HEK293 (cell line): ENCODE data around the gene PAK3.

Source experiments
- CTCF ChIP-seq: fragments of 450-650 bp; formaldehyde crosslinking; IDR thresholded peaks from 2 replicates; pipeline ENCODE4 v1.5.1; 2016; ENCODE audit warnings: missing biosample characterization, missing genetic modification characterization
- ELK4 ChIP-seq: IDR thresholded peaks from 2 replicates; pipeline ENCODE4 v1.6.1; 2011; ENCODE audit warnings: mild to moderate bottlenecking, low read depth, low read length, borderline replicate concordance
- PBX3 ChIP-seq: sonication (generic); formaldehyde crosslinking; IDR thresholded peaks from 2 replicates; pipeline ENCODE4 v1.8.1; 2022; ENCODE audit warnings: mild to moderate bottlenecking, moderate library complexity, missing genetic modification reagents
- SCRT1 ChIP-seq: fragments of 450-650 bp; formaldehyde crosslinking; IDR thresholded peaks from 2 replicates; pipeline ENCODE4 v1.5.1; 2016; ENCODE audit warnings: missing biosample characterization, missing genetic modification characterization, borderline replicate concordance
- ZBTB17 ChIP-seq: fragments of 450-650 bp; formaldehyde crosslinking; IDR thresholded peaks from 2 replicates; pipeline ENCODE4 v1.5.1; 2016; ENCODE audit warnings: missing biosample characterization, missing genetic modification characterization
- ZBTB26 ChIP-seq: fragments of 450-650 bp; formaldehyde crosslinking; optimal IDR thresholded peaks from 2 replicates; pipeline ENCODE3; 2016; ENCODE audit warnings: missing biosample characterization, mild to moderate bottlenecking, missing genetic modification characterization
- ZNF157 ChIP-seq: fragments of 450-650 bp; formaldehyde crosslinking; IDR thresholded peaks from 2 replicates; pipeline ENCODE4 v1.5.1; 2016; ENCODE audit warnings: missing biosample characterization, missing genetic modification characterization
- ZNF274 ChIP-seq, 2 experiments: fragments of 200-500 bp in 1 of 2; fragments of 450-650 bp in 1 of 2; sonication (Bioruptor generic) in 1 of 2; formaldehyde crosslinking in 1 of 2; IDR thresholded peaks; 2 replicates each; pipeline versions ENCODE4 v1.5.1 to v1.6.1; 2014 to 2016; ENCODE audit warnings: borderline replicate concordance in 1 of 2, inconsistent platforms in 1 of 2, low read length in 1 of 2, missing biosample characterization in 1 of 2, missing genetic modification characterization in 1 of 2
- ZNF707 ChIP-seq: fragments of 450-650 bp; formaldehyde crosslinking; IDR thresholded peaks from 2 replicates; pipeline ENCODE4 v1.5.1; 2016; ENCODE audit warnings: missing biosample characterization, missing genetic modification characterization
- ZNF768 ChIP-seq: fragments of 450-650 bp; formaldehyde crosslinking; IDR thresholded peaks from 2 replicates; pipeline ENCODE4 v1.5.1; 2018; ENCODE audit warnings: missing biosample characterization, mild to moderate bottlenecking, missing genetic modification characterization
- ZNF792 ChIP-seq: fragments of 450-650 bp; formaldehyde crosslinking; IDR thresholded peaks from 2 replicates; pipeline ENCODE4 v1.5.1; 2016; ENCODE audit warnings: missing biosample characterization, missing genetic modification characterization
- ZSCAN5A ChIP-seq: fragments of 450-650 bp; formaldehyde crosslinking; IDR thresholded peaks from 2 replicates; pipeline ENCODE4 v1.5.1; 2016; ENCODE audit warnings: missing biosample characterization, missing genetic modification characterization

GRCh38 chrX:111182997-111183396, 87.0 kb downstream of the PAK3 start:
- TF ChIP-seq ZBTB26 (tag by site-specific recombination): no peak
- TF ChIP-seq ZNF274 (IDR thresholded peaks at IDR 0.05; ENCODE audit: low read length): no peak
- TF ChIP-seq ZNF274 (tag by site-specific recombination; IDR thresholded peaks at IDR 0.05; ENCODE audit: borderline replicate concordance): no peak
- TF ChIP-seq CTCF: no peak
- TF ChIP-seq ZSCAN5A: no peak
- TF ChIP-seq PBX3: no peak
- no peak for TF ChIP-seq ZNF157
- no peak for TF ChIP-seq ZNF707 (tag by site-specific recombination)
- no peak for TF ChIP-seq ZNF792 (tag by site-specific recombination)
- TF ChIP-seq ZNF768 (tag by site-specific recombination): no peak
- TF ChIP-seq ZBTB17 (tag by site-specific recombination): no peak
- no peak for TF ChIP-seq ELK4
- TF ChIP-seq SCRT1 (tag by site-specific recombination): no peak
